OCI-LY3 (cell line): Measurements from ENCODE around the gene TAS1R2.

Source experiments
- H2AFZ ChIP-seq: fragments of 200-600, 300-600 bp; shearing (Covaris generic); 2 replicates; pipeline ENCODE4 v1.6.0; 2014; ENCODE audit warnings: antibody characterized with exemption, low read depth, low read length
- H3K27ac ChIP-seq: fragments of 200-600, 300-600 bp; sonication (generic); 2 replicates; pipeline ENCODE4 v1.5.1; 2014; ENCODE audit warnings: mild to moderate bottlenecking, low read length, moderate library complexity, mixed read lengths
- H3K27me3 ChIP-seq: fragments of 200-600, 300-600 bp; sonication (generic); 2 replicates; pipeline ENCODE4 v1.6.1; 2014; ENCODE audit warnings: low read depth, low read length, mixed read lengths
- H3K36me3 ChIP-seq: fragments of 200-600, 300-600 bp; sonication (generic); replicated peaks from 2 replicates; pipeline ENCODE3; 2014; ENCODE audit warnings: low read depth, low read length, mixed read lengths
- H3K4me1 ChIP-seq: fragments of 300-600, 200-600 bp; sonication (generic); 2 replicates; pipeline ENCODE4 v1.6.1; 2014; ENCODE audit warnings: low read length, mixed read lengths
- H3K4me2 ChIP-seq: fragments of 200-600, 300-600 bp; sonication (generic); 2 replicates; pipeline ENCODE4 v1.6.1; 2014; ENCODE audit warnings: low read length, mixed read lengths
- H3K4me3 ChIP-seq: fragments of 300-600, 200-600 bp; sonication (generic); 2 replicates; pipeline ENCODE4 v1.5.1; 2014; ENCODE audit warnings: antibody characterized with exemption, mild to moderate bottlenecking, low read length, moderate library complexity
- H3K79me2 ChIP-seq: fragments of 300-600, 200-600 bp; shearing (Covaris generic); 2 replicates; pipeline ENCODE4 v1.6.1; 2014; ENCODE audit warnings: mild to moderate bottlenecking, low read length, mixed read lengths
- H3K9ac ChIP-seq: fragments of 300-600, 200-600 bp; shearing (Covaris generic); 2 replicates; pipeline ENCODE4 v1.6.0; 2014; ENCODE audit warnings: mild to moderate bottlenecking, low read length, moderate library complexity
- H3K9me3 ChIP-seq: fragments of 200-600, 300-600 bp; shearing (Covaris generic); 2 replicates; pipeline ENCODE4 v1.6.1; 2014; ENCODE audit warnings: low read length, mixed read lengths; ENCODE audit not compliant: insufficient read depth
- H4K20me1 ChIP-seq: fragments of 200-600, 300-600 bp; sonication (generic); 2 replicates; pipeline ENCODE4 v1.6.1; 2016; ENCODE audit warnings: low read length, mixed read lengths; ENCODE audit not compliant: insufficient read depth
- CTCF ChIP-seq: fragments of 200-600, 300-600 bp; sonication (generic); IDR thresholded peaks from 2 replicates; pipeline ENCODE4 v1.5.1; 2014; ENCODE audit warnings: antibody characterized with exemption, low read length, low read depth
- EZH2phosphoT487 ChIP-seq: fragments of 200-600 bp; shearing (Covaris generic); IDR thresholded peaks from 2 replicates; pipeline ENCODE4 v1.6.1; 2018; ENCODE audit warnings: antibody characterized with exemption, mixed run types, low read depth

TAS1R2 gene

GRCh38 chr1:18805150-18805879 lies 54.1 kb downstream of the TAS1R2 start:
- H3K79me2 ChIP-seq = no peaks in the 10 kb centered on the region
- TF ChIP-seq EZH2phosphoT487 = no peak
- H3K36me3 ChIP-seq = no peaks in the 10 kb centered on the region
- H3K27ac ChIP-seq = no peak overlapping the region
- H3K4me3 ChIP-seq = no peak overlapping the region
- no peak overlapping the region for H3K4me2 ChIP-seq
- H3K27me3 ChIP-seq = no peaks in the 10 kb centered on the region
- H2AFZ ChIP-seq = no peak overlapping the region
- no peaks in the 10 kb centered on the region for H3K4me1 ChIP-seq
- no peaks in the 10 kb centered on the region for H3K9me3 ChIP-seq
- no peak overlapping the region for H3K9ac ChIP-seq
- no peaks in the 10 kb centered on the region for H4K20me1 ChIP-seq

GRCh38 chr1:18803851-18804250 lies 55.6 kb downstream of the TAS1R2 start:
- Histone ChIP-seq H3K27me3 (no peaks in the 10 kb centered on the region), H3K4me1 (no peaks in the 10 kb centered on the region), H4K20me1 (no peaks in the 10 kb centered on the region), H3K4me3 (no peak overlapping the region), H3K9me3 (no peaks in the 10 kb centered on the region), H3K4me2 (no peak overlapping the region), H3K9ac (no peak overlapping the region), H3K79me2 (no peaks in the 10 kb centered on the region), H3K36me3 (no peaks in the 10 kb centered on the region), H3K27ac (no peak overlapping the region), H2AFZ (no peak overlapping the region)
- TF ChIP-seq CTCF (no peak), EZH2phosphoT487 (no peak)

- TF ChIP-seq EZH2phosphoT487 (no peak), CTCF (no peak)
- Histone ChIP-seq H3K4me1 (no peaks in the 10 kb centered on the region), H2AFZ (no peak overlapping the region)
These were observed 56.2 kb downstream of the TAS1R2 start for GRCh38 chr1:18803151-18803791.

GRCh38 chr1:18802231-18802630 lies 57.2 kb downstream of the TAS1R2 start:
- TF ChIP-seq EZH2phosphoT487 (no peak), CTCF (no peak)
- Histone ChIP-seq H3K27ac (no peak overlapping the region), H3K9me3 (no peaks in the 10 kb centered on the region), H3K27me3 (no peaks in the 10 kb centered on the region), H3K79me2 (no peaks in the 10 kb centered on the region), H3K36me3 (no peaks in the 10 kb centered on the region), H4K20me1 (no peaks in the 10 kb centered on the region), H3K9ac (no peak overlapping the region), H2AFZ (no peak overlapping the region), H3K4me3 (no peak overlapping the region), H3K4me2 (no peak overlapping the region), H3K4me1 (no peaks in the 10 kb centered on the region)

More at GRCh38 chr1:18803151-18803791, 56.2 kb downstream of the TAS1R2 start:
- no peak overlapping the region for H3K4me3 ChIP-seq
- H3K36me3 ChIP-seq = no peaks in the 10 kb centered on the region
- H3K27ac ChIP-seq = no peak overlapping the region
- no peaks in the 10 kb centered on the region for H4K20me1 ChIP-seq
- H3K79me2 ChIP-seq = no peaks in the 10 kb centered on the region
- no peaks in the 10 kb centered on the region for H3K9me3 ChIP-seq
- H3K4me2 ChIP-seq = no peak overlapping the region
- no peak overlapping the region for H3K9ac ChIP-seq
- no peaks in the 10 kb centered on the region for H3K27me3 ChIP-seq
